ENCODE data around the gene PROCR.
"Not testable (repeated sequence)": the region's sequence is repeated elsewhere in the genome, so short reads cannot be mapped to it uniquely, and the experiment has no call there.

Gene PROCR

DNA sequence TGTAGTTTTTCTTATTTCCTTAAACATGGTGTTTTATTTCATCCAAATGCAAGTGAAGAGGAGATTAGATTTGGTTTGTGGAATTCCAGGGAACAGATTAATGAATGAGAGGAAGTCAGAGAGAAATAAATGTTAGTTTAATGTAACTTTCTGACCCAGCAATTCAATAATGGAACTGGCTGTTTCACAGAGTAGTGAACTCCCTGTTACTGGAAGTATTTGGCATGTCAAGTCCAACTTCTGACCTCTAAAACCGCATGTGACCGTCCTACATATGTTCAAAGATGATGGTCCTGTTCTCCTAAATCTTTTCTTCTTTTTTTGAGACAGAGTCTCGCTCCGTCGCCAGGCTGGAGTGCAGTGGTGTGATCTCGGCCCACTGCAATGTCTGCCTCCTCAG lies 18.7 kb downstream of the PROCR start:
- no peak overlapping the region for H3K27ac ChIP-seq
- TF ChIP-seq, protein P1, sequence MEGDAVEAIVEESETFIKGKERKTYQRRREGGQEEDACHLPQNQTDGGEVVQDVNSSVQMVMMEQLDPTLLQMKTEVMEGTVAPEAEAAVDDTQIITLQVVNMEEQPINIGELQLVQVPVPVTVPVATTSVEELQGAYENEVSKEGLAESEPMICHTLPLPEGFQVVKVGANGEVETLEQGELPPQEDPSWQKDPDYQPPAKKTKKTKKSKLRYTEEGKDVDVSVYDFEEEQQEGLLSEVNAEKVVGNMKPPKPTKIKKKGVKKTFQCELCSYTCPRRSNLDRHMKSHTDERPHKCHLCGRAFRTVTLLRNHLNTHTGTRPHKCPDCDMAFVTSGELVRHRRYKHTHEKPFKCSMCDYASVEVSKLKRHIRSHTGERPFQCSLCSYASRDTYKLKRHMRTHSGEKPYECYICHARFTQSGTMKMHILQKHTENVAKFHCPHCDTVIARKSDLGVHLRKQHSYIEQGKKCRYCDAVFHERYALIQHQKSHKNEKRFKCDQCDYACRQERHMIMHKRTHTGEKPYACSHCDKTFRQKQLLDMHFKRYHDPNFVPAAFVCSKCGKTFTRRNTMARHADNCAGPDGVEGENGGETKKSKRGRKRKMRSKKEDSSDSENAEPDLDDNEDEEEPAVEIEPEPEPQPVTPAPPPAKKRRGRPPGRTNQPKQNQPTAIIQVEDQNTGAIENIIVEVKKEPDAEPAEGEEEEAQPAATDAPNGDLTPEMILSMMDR (IDR thresholded peaks at IDR 0.05): no peak
- TF ChIP-seq ZFX (IDR thresholded peaks at IDR 0.05; ENCODE audit: borderline replicate concordance): no peak

GRCh38 chr20:35191419-35192117 lies 19.7 kb downstream of the PROCR start:
- H3K27ac ChIP-seq: peak overlapping the region; percentile 63
- TF ChIP-seq ZFX (IDR thresholded peaks at IDR 0.05; ENCODE audit: borderline replicate concordance): no peak
- TF ChIP-seq, protein P1 (IDR thresholded peaks at IDR 0.05): no peak

DNA sequence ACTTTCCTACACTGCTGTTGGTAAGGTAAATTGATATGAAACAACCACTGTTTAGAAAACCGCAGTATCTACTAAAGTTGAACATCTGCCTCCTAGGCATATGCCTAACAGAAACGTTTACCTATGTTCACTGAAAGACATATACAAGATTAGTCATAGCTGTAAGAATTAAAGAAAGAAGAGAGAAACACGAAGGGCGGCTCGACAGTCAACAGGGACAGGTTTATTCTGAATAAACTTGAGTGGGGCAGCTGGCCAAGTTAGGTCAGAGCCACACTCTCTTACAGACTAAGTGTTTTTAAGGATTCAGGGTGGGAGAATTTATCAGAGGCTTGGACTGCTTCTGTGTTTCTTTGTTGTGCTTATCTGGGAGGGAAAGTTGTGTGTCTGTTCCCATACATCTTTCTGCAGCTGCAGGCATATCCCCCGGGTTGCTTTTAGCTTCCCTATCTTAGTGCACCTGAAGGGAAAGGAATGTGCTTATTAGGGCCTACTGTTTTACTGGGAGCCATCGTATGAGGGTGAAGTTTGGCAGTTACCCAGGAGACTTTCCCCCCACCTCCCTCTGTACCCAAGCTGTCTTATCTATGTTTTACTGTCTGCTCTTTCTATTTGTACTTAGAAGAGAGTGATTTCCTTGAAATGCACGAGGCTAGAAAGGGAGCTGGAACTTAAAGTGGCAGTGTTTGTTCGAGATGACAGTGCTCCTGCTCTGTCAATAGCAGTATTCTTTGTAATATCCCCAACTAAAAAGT lies 20.4 kb downstream of the PROCR start:
- H3K27ac ChIP-seq: peak overlapping the region; percentile 63
- TF ChIP-seq, protein P1 (IDR thresholded peaks at IDR 0.05): no peak
- no peak for TF ChIP-seq ZFX (IDR thresholded peaks at IDR 0.05; ENCODE audit: borderline replicate concordance)

- peak overlapping the region; percentile 63 for H3K27ac ChIP-seq
These were observed 21.3 kb downstream of the PROCR start for GRCh38 chr20:35193031-35193791.

- H3K27ac ChIP-seq: no peak overlapping the region
- TF ChIP-seq, protein P1 (IDR thresholded peaks at IDR 0.05): no peak
- TF ChIP-seq ZFX (IDR thresholded peaks at IDR 0.05; ENCODE audit: borderline replicate concordance): no peak
These were observed 24.4 kb downstream of the PROCR start for GRCh38 chr20:35196313-35196712.

DNA sequence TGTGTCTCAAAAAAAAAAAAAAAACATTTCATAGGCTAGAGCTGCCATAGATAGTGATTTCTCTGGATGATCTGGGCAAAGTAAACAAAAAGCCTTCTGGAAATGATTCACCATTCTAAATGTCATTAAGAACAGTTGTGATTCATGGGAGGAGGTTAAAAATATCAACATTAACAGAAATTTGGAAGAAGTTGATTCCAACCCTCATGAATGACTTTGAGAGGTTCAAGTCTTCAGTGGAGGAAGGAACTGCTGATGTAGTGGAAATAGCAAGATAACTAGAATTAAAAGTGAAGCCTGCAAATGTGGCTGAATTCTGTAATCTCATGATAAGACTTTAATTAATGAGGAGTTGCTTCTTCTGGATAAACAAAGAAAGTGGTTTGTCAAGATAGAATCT lies 27.9 kb downstream of the PROCR start:
- TF ChIP-seq, protein P1 (IDR thresholded peaks at IDR 0.05): no peak
- TF ChIP-seq ZFX (IDR thresholded peaks at IDR 0.05; ENCODE audit: borderline replicate concordance): no peak
- H3K27ac ChIP-seq: peak overlapping the region; percentile 11; the same call in 1 of the 2 replicates

- TF ChIP-seq, protein P1 (IDR thresholded peaks at IDR 0.05): no peak
- no peak for TF ChIP-seq ZFX (IDR thresholded peaks at IDR 0.05; ENCODE audit: borderline replicate concordance)
These were observed 28.4 kb downstream of the PROCR start for GRCh38 chr20:35200267-35200666.

GRCh38 chr20:35201467-35201866 lies 29.6 kb downstream of the PROCR start:
- H3K27ac ChIP-seq: not testable (repeated sequence)

More at GRCh38 chr20:35200267-35200666, 28.4 kb downstream of the PROCR start:
- no peak overlapping the region for H3K27ac ChIP-seq
